OCI-LY7 (cell line): ENCODE results near the gene IFNG. TPM values are rescaled to one million over a fixed set of nuclear protein-coding genes. Genes with fewer than 3 reads are reported as not detected.

Experiments used
- BruUV-seq: library from RNA; stranded (reverse); fragments of 400-500 nt; replicated peaks from 2 replicates; lab custom pipeline; 2021; lab: Mats Ljungman, UMichigan
- CTCF ChIA-PET: fragments of 300-600 bp; sonication (Branson Sonifier 250); formaldehyde crosslinking; loops from one replicate; lab custom pipeline; 2022; ENCODE audit warnings: antibody characterized with exemption; ENCODE audit not compliant: unreplicated experiment; lab: Charles Lee
- POLR2A ChIA-PET: fragments of 300-600 bp; sonication (Branson Sonifier 250); formaldehyde crosslinking; loops from one replicate; lab custom pipeline; 2022; ENCODE audit warnings: antibody characterized with exemption; lab: Charles Lee
- DNase-seq: peaks from one replicate; pipeline ENCODE4 v3.0.0-alpha.2; 2015; ENCODE audit warnings: low spot score
- H2AFZ ChIP-seq: fragments of 200-600 bp; sonication (generic), shearing (Covaris generic); 2 replicates; pipeline ENCODE4 v1.6.1; 2014; ENCODE audit warnings: mild to moderate bottlenecking, antibody characterized with exemption, low read length, moderate library complexity
- H3K27ac ChIP-seq: fragments of 200-600 bp; sonication (generic); 2 replicates; pipeline ENCODE4 v1.5.1; 2014; ENCODE audit warnings: mixed run types, low read depth, mild to moderate bottlenecking, moderate library complexity, low read length, inconsistent platforms; ENCODE audit not compliant: poor library complexity, severe bottlenecking
- H3K36me3 ChIP-seq: fragments of 200-600 bp; sonication (generic); 2 replicates; pipeline ENCODE4 v1.6.1; 2014; ENCODE audit warnings: mild to moderate bottlenecking, antibody characterized with exemption, low read length, moderate library complexity, mixed read lengths; ENCODE audit not compliant: insufficient read depth
- H3K4me1 ChIP-seq: fragments of 200-600 bp; sonication (generic); 2 replicates; pipeline ENCODE4 v1.5.1; 2014; ENCODE audit warnings: mild to moderate bottlenecking, low read length; ENCODE audit not compliant: insufficient read depth, poor library complexity, severe bottlenecking
- H3K4me2 ChIP-seq: fragments of 200-600 bp; sonication (generic); 2 replicates; pipeline ENCODE4 v1.6.1; 2014; ENCODE audit warnings: mild to moderate bottlenecking, low read length
- H3K4me3 ChIP-seq: fragments of 200-600 bp; sonication (generic); 2 replicates; pipeline ENCODE4 v1.5.1; 2014; ENCODE audit warnings: mild to moderate bottlenecking, low read depth, low read length; ENCODE audit not compliant: poor library complexity, severe bottlenecking
- H3K79me2 ChIP-seq: fragments of 200-600 bp; sonication (generic); 2 replicates; pipeline ENCODE4 v1.6.1; 2016; ENCODE audit warnings: low read depth, mild to moderate bottlenecking, low read length, moderate library complexity, mixed read lengths; ENCODE audit not compliant: insufficient read depth
- H3K9me2 ChIP-seq: fragments of 200-600 bp; sonication (generic); 2 replicates; pipeline ENCODE4 v1.6.1; 2016; ENCODE audit warnings: mild to moderate bottlenecking, low read length, mixed read lengths; ENCODE audit not compliant: insufficient read depth
- H3K9me3 ChIP-seq: fragments of 200-600 bp; sonication (generic); 2 replicates; pipeline ENCODE4 v1.6.1; 2014; ENCODE audit warnings: mild to moderate bottlenecking, mixed run types, low read length, mixed read lengths
- H4K20me1 ChIP-seq: fragments of 200-600 bp; sonication (generic); 2 replicates; pipeline ENCODE4 v1.6.1; 2014; ENCODE audit warnings: mild to moderate bottlenecking, antibody characterized with exemption, low read length, moderate library complexity, mixed read lengths; ENCODE audit not compliant: insufficient read depth
- CTCF ChIP-seq: fragments of 200-600 bp; sonication (generic); conservative IDR thresholded peaks from 2 replicates; pipeline ENCODE4 v1.5.1; 2014; ENCODE audit warnings: mild to moderate bottlenecking, antibody characterized with exemption, low read length, moderate library complexity, mixed read lengths
- EZH2phosphoT487 ChIP-seq: fragments of 200-600 bp; sonication (generic); IDR thresholded peaks from 2 replicates; pipeline ENCODE4 v1.6.1; 2018; ENCODE audit warnings: low read depth, borderline replicate concordance, mild to moderate bottlenecking, mixed run types, antibody characterized with exemption, low read length, moderate library complexity, mixed read lengths
- intact Hi-C: fragments of 100-400 bp; cut with micrococcal nuclease; formaldehyde crosslinking; loops from one replicate; pipeline ENCODE4 v1.10.0; 2022; ENCODE audit not compliant: unreplicated experiment
- total RNA-seq, 2 experiments: library from RNA; depleted of rRNA in 1 of 2; stranded (reverse); fragments of >200 nt in 1 of 2; shearing (Covaris generic) in 1 of 2; gene quantifications; 2 replicates each; pipeline ENCODE4 v1.2.3, GENCODE V29; 2014 to 2022

Gene IFNG
- total RNA-seq, 2 experiments from 2014 or later: not detected

- H4K20me1 ChIP-seq: no peaks in the 10 kb centered on the region
- H3K36me3 ChIP-seq: no peaks in the 10 kb centered on the region
- no peak overlapping the region for H2AFZ ChIP-seq
- no TSS peak for BruUV-seq
- H3K4me2 ChIP-seq: no peak overlapping the region
- intact Hi-C loops: no loop called here
- TF ChIP-seq CTCF (no peak), EZH2phosphoT487 (no peak)
- POLR2A ChIA-PET: interaction anchor here (0.7 to 1.7 kb wide), 3 partner anchors 9 to 48 kb away, joined by 3 read pairs; no protein-coding TSS in a partner anchor
- H3K4me3 ChIP-seq: no peak overlapping the region
- no peak for DNase-seq
- no peaks in the 10 kb centered on the region for H3K79me2 ChIP-seq
- H3K27ac ChIP-seq: no peak overlapping the region
- no peaks in the 10 kb centered on the region for H3K9me2 ChIP-seq
- H3K4me1 ChIP-seq: peaks cover 10% of the 10 kb centered on the region
- CTCF ChIA-PET: no interaction called here
- H3K9me3 ChIP-seq: no peaks in the 10 kb centered on the region
These were observed 30.3 kb upstream of the IFNG start for GRCh38 chr12:68189821-68190242.

DNA sequence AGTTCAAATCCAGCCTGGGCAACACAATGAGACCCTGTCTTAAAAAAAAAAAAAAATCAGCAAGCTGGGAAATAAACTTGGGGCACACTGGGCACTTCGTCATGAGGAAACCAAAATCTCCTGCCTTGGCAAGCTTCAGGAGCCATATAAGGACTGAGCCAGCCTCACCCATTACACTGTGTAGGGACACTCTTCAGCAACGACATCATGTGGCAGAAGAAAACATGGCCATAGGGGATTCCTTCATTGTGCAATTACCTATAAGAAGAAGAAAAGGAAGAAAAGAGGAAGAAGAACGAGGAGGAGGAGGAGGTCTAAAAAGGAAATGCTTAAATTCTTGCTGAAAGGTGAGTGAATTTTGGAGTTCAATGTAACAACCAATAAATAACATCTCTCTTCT, 26.1 kb upstream of the IFNG start:
- DNase-seq: peak; percentile 13
- Histone ChIP-seq H3K79me2 (no peaks in the 10 kb centered on the region), H2AFZ (no peak overlapping the region), H3K9me3 (no peaks in the 10 kb centered on the region), H3K9me2 (no peaks in the 10 kb centered on the region), H3K4me2 (no peak overlapping the region), H3K4me1 (peaks cover 25% of the 10 kb centered on the region), H3K36me3 (no peaks in the 10 kb centered on the region), H3K27ac (no peak overlapping the region), H4K20me1 (no peaks in the 10 kb centered on the region), H3K4me3 (no peak overlapping the region)
- ChIA-PET CTCF (no interaction called here), POLR2A (interaction anchor here (0.6 to 0.9 kb wide), 2 partner anchors 31 to 1197 kb away, joined by 3 read pairs; no protein-coding TSS in a partner anchor)
- intact Hi-C loops: no loop called here
- no peak for TF ChIP-seq CTCF
- TF ChIP-seq EZH2phosphoT487: no peak
- BruUV-seq: no TSS peak
